Measurements from ENCODE around the gene G2E3. TPM values are rescaled to one million over a fixed set of nuclear protein-coding genes. Genes with fewer than 3 reads are reported as not detected.

Gene G2E3
- total and polyA plus RNA-seq, 2 of the 13 experiments (the other 11 are each of a cell fraction or from before 2014, with no cell fraction given) = 22.8 to 63.0 TPM

DNA sequence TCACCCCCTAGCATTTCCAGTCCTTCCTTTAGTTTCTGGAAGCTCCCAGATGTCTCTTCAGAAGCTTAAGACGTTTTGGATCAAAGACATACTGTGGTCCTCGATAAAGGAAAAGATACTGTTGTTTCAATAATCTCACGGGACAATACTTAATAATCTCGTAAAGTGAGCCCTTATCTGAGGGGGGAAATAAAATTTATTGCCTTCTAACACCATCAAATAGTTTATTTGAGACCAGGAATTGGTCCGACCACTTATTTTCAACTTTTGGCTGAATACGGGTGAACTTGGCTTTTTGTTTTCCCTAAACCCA is 640 bp upstream of the G2E3 start (continued):
- TF ChIP-seq, protein P1, sequence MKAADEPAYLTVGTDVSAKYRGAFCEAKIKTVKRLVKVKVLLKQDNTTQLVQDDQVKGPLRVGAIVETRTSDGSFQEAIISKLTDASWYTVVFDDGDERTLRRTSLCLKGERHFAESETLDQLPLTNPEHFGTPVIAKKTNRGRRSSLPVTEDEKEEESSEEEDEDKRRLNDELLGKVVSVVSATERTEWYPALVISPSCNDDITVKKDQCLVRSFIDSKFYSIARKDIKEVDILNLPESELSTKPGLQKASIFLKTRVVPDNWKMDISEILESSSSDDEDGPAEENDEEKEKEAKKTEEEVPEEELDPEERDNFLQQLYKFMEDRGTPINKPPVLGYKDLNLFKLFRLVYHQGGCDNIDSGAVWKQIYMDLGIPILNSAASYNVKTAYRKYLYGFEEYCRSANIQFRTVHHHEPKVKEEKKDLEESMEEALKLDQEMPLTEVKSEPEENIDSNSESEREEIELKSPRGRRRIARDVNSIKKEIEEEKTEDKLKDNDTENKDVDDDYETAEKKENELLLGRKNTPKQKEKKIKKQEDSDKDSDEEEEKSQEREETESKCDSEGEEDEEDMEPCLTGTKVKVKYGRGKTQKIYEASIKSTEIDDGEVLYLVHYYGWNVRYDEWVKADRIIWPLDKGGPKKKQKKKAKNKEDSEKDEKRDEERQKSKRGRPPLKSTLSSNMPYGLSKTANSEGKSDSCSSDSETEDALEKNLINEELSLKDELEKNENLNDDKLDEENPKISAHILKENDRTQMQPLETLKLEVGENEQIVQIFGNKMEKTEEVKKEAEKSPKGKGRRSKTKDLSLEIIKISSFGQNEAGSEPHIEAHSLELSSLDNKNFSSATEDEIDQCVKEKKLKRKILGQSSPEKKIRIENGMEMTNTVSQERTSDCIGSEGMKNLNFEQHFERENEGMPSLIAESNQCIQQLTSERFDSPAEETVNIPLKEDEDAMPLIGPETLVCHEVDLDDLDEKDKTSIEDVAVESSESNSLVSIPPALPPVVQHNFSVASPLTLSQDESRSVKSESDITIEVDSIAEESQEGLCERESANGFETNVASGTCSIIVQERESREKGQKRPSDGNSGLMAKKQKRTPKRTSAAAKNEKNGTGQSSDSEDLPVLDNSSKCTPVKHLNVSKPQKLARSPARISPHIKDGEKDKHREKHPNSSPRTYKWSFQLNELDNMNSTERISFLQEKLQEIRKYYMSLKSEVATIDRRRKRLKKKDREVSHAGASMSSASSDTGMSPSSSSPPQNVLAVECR (CRISPR knock-in tag; IDR thresholded peaks at IDR 0.05; ENCODE audit: borderline replicate concordance) = no peak
- TF ChIP-seq ZBTB8A (CRISPR knock-in tag; IDR thresholded peaks at IDR 0.05; ENCODE audit: borderline replicate concordance, low read depth) (peak; percentile 12; the same call in 1 of the 2 replicates), ZSCAN22 (CRISPR knock-in tag; IDR thresholded peaks at IDR 0.05) (0 out of 2 replicates have a peak, but pooled peaks have one; percentile 55), GTF3A (CRISPR knock-in tag; conservative IDR thresholded peaks at IDR 0.05) (no peak), ZNF720 (CRISPR knock-in tag; IDR thresholded peaks at IDR 0.05) (no peak), HMGA1 (CRISPR knock-in tag; conservative IDR thresholded peaks at IDR 0.05) (no peak), ATM (IDR thresholded peaks at IDR 0.05; ENCODE audit: borderline replicate concordance) (no peak), MED13 (CRISPR knock-in tag; IDR thresholded peaks at IDR 0.05) (no peak; the same call in 1 of the 2 replicates), ZNF382 (CRISPR knock-in tag; IDR thresholded peaks at IDR 0.05; ENCODE audit: borderline replicate concordance) (no peak), KDM3A (CRISPR knock-in tag; IDR thresholded peaks at IDR 0.05; ENCODE audit: low read depth) (no peak), PRDM15 (CRISPR knock-in tag; IDR thresholded peaks at IDR 0.05) (no peak), NCOA2 (CRISPR knock-in tag; IDR thresholded peaks at IDR 0.05) (no peak), HDAC6 (IDR thresholded peaks at IDR 0.05; ENCODE audit: low read depth, low read length) (no peak), ZNF674 (CRISPR knock-in tag; IDR thresholded peaks at IDR 0.05; ENCODE audit: low read depth) (no peak)
- TF ChIP-seq, protein P2, sequence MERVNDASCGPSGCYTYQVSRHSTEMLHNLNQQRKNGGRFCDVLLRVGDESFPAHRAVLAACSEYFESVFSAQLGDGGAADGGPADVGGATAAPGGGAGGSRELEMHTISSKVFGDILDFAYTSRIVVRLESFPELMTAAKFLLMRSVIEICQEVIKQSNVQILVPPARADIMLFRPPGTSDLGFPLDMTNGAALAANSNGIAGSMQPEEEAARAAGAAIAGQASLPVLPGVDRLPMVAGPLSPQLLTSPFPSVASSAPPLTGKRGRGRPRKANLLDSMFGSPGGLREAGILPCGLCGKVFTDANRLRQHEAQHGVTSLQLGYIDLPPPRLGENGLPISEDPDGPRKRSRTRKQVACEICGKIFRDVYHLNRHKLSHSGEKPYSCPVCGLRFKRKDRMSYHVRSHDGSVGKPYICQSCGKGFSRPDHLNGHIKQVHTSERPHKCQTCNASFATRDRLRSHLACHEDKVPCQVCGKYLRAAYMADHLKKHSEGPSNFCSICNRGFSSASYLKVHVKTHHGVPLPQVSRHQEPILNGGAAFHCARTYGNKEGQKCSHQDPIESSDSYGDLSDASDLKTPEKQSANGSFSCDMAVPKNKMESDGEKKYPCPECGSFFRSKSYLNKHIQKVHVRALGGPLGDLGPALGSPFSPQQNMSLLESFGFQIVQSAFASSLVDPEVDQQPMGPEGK (CRISPR knock-in tag; IDR thresholded peaks at IDR 0.05) = no peak
- TF ChIP-seq, protein P3, sequence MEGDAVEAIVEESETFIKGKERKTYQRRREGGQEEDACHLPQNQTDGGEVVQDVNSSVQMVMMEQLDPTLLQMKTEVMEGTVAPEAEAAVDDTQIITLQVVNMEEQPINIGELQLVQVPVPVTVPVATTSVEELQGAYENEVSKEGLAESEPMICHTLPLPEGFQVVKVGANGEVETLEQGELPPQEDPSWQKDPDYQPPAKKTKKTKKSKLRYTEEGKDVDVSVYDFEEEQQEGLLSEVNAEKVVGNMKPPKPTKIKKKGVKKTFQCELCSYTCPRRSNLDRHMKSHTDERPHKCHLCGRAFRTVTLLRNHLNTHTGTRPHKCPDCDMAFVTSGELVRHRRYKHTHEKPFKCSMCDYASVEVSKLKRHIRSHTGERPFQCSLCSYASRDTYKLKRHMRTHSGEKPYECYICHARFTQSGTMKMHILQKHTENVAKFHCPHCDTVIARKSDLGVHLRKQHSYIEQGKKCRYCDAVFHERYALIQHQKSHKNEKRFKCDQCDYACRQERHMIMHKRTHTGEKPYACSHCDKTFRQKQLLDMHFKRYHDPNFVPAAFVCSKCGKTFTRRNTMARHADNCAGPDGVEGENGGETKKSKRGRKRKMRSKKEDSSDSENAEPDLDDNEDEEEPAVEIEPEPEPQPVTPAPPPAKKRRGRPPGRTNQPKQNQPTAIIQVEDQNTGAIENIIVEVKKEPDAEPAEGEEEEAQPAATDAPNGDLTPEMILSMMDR (CRISPR knock-in tag; IDR thresholded peaks at IDR 0.05) = no peak
